HEK293 (cell line): Measurements from ENCODE around the gene B4GALNT3.
A peak's percentile ranks its signal among the peaks of the same experiment; 100 is the strongest.

Source experiments
- AEBP2 ChIP-seq: fragments of 450-650 bp; formaldehyde crosslinking; IDR thresholded peaks from 2 replicates; pipeline ENCODE4 v1.5.1; 2016; ENCODE audit warnings: missing biosample characterization, missing genetic modification characterization, borderline replicate concordance
- BCL11B ChIP-seq: fragments of 450-650 bp; formaldehyde crosslinking; IDR thresholded peaks from 2 replicates; pipeline ENCODE4 v1.5.1; 2016; ENCODE audit warnings: low read depth, missing biosample characterization, missing genetic modification characterization
- FEZF1 ChIP-seq: fragments of 450-650 bp; formaldehyde crosslinking; IDR thresholded peaks from 2 replicates; pipeline ENCODE4 v1.5.1; 2016; ENCODE audit warnings: missing biosample characterization, missing genetic modification characterization
- GLIS2 ChIP-seq: fragments of 450-650 bp; formaldehyde crosslinking; IDR thresholded peaks from 2 replicates; pipeline ENCODE4 v1.5.1; 2016; ENCODE audit warnings: missing biosample characterization, missing genetic modification characterization
- HOXD13 ChIP-seq: sonication (generic); formaldehyde crosslinking; IDR thresholded peaks from 2 replicates; pipeline ENCODE4 v1.8.0; 2022; ENCODE audit warnings: missing genetic modification reagents, borderline replicate concordance
- KLF7 ChIP-seq: fragments of 450-650 bp; formaldehyde crosslinking; IDR thresholded peaks from 2 replicates; pipeline ENCODE4 v1.5.1; 2016; ENCODE audit warnings: missing biosample characterization, missing genetic modification characterization, borderline replicate concordance
- KLF8 ChIP-seq: fragments of 450-650 bp; formaldehyde crosslinking; IDR thresholded peaks from 2 replicates; pipeline ENCODE4 v1.5.1; 2016; ENCODE audit warnings: missing biosample characterization, missing genetic modification characterization
- MEIS1 ChIP-seq: sonication (generic); formaldehyde crosslinking; IDR thresholded peaks from 2 replicates; pipeline ENCODE4 v1.8.1; 2022; ENCODE audit warnings: missing genetic modification reagents, mild to moderate bottlenecking, borderline replicate concordance
- REPIN1 ChIP-seq: fragments of 450-650 bp; formaldehyde crosslinking; IDR thresholded peaks from 2 replicates; pipeline ENCODE4 v1.5.1; 2017; ENCODE audit warnings: missing biosample characterization, missing genetic modification characterization, low read depth
- SP3 ChIP-seq: fragments of 450-650 bp; formaldehyde crosslinking; IDR thresholded peaks from 2 replicates; pipeline ENCODE4 v1.5.1; 2016; ENCODE audit warnings: missing biosample characterization, missing genetic modification characterization
- ZBTB20 ChIP-seq: fragments of 450-650 bp; formaldehyde crosslinking; IDR thresholded peaks from 2 replicates; pipeline ENCODE4 v1.5.1; 2016; ENCODE audit warnings: missing biosample characterization, missing genetic modification characterization
- ZBTB49 ChIP-seq: fragments of 450-650 bp; formaldehyde crosslinking; IDR thresholded peaks from 2 replicates; pipeline ENCODE4 v1.5.1; 2016; ENCODE audit warnings: missing biosample characterization, missing genetic modification characterization, low read depth
- ZNF133 ChIP-seq: fragments of 450-650 bp; formaldehyde crosslinking; IDR thresholded peaks from 2 replicates; pipeline ENCODE4 v1.5.1; 2016; ENCODE audit warnings: missing biosample characterization, missing genetic modification characterization
- ZNF155 ChIP-seq: fragments of 450-650 bp; formaldehyde crosslinking; IDR thresholded peaks from 2 replicates; pipeline ENCODE4 v1.5.1; 2016; ENCODE audit warnings: missing biosample characterization, missing genetic modification characterization
- ZNF174 ChIP-seq: fragments of 450-650 bp; formaldehyde crosslinking; IDR thresholded peaks from 2 replicates; pipeline ENCODE4 v1.5.0; 2017; ENCODE audit warnings: missing biosample characterization, mild to moderate bottlenecking, missing genetic modification characterization
- ZNF184 ChIP-seq: fragments of 450-650 bp; IDR thresholded peaks from 2 replicates; pipeline ENCODE4 v1.5.1; 2018; ENCODE audit warnings: missing biosample characterization, mild to moderate bottlenecking, missing genetic modification characterization
- ZNF211 ChIP-seq: fragments of 450-650 bp; formaldehyde crosslinking; IDR thresholded peaks from 2 replicates; pipeline ENCODE4 v1.5.1; 2016; ENCODE audit warnings: low read depth, missing biosample characterization, missing genetic modification characterization
- ZNF214 ChIP-seq: fragments of 450-650 bp; formaldehyde crosslinking; IDR thresholded peaks from 2 replicates; pipeline ENCODE4 v1.5.1; 2017; ENCODE audit warnings: missing biosample characterization, mild to moderate bottlenecking, missing genetic modification characterization, borderline replicate concordance
- ZNF221 ChIP-seq: fragments of 450-650 bp; formaldehyde crosslinking; IDR thresholded peaks from 2 replicates; pipeline ENCODE4 v1.5.1; 2017; ENCODE audit warnings: missing biosample characterization, missing genetic modification characterization, borderline replicate concordance
- ZNF239 ChIP-seq: fragments of 450-650 bp; formaldehyde crosslinking; IDR thresholded peaks from 2 replicates; pipeline ENCODE4 v1.5.1; 2016; ENCODE audit warnings: missing biosample characterization, missing genetic modification characterization
- ZNF248 ChIP-seq: fragments of 450-650 bp; formaldehyde crosslinking; IDR thresholded peaks from 2 replicates; pipeline ENCODE4 v1.5.1; 2017; ENCODE audit warnings: missing biosample characterization, missing genetic modification characterization
- ZNF311 ChIP-seq: fragments of 450-650 bp; formaldehyde crosslinking; IDR thresholded peaks from 2 replicates; pipeline ENCODE4 v1.5.1; 2017; ENCODE audit warnings: missing biosample characterization, missing genetic modification characterization, borderline replicate concordance
- ZNF324 ChIP-seq: fragments of 450-650 bp; formaldehyde crosslinking; IDR thresholded peaks from 2 replicates; pipeline ENCODE4 v1.5.1; 2016; ENCODE audit warnings: missing biosample characterization, missing genetic modification characterization
- ZNF354C ChIP-seq: fragments of 450-650 bp; formaldehyde crosslinking; IDR thresholded peaks from 2 replicates; pipeline ENCODE4 v1.5.1; 2016; ENCODE audit warnings: missing biosample characterization, missing genetic modification characterization, low read depth, borderline replicate concordance
- ZNF37A ChIP-seq: fragments of 450-650 bp; IDR thresholded peaks from 2 replicates; pipeline ENCODE4 v1.5.1; 2018; ENCODE audit warnings: missing biosample characterization, missing genetic modification characterization
- ZNF473 ChIP-seq: fragments of 450-650 bp; formaldehyde crosslinking; IDR thresholded peaks from 2 replicates; pipeline ENCODE4 v1.5.1; 2017; ENCODE audit warnings: missing biosample characterization, missing genetic modification characterization
- ZNF530 ChIP-seq: fragments of 450-650 bp; formaldehyde crosslinking; IDR thresholded peaks from 2 replicates; pipeline ENCODE4 v1.5.1; 2016; ENCODE audit warnings: low read depth, missing biosample characterization, missing genetic modification characterization
- ZNF548 ChIP-seq: fragments of 450-650 bp; formaldehyde crosslinking; IDR thresholded peaks from 2 replicates; pipeline ENCODE4 v1.5.1; 2016; ENCODE audit warnings: missing biosample characterization, missing genetic modification characterization
- ZNF596 ChIP-seq: fragments of 450-650 bp; IDR thresholded peaks from 2 replicates; pipeline ENCODE4 v1.5.0; 2018; ENCODE audit warnings: missing biosample characterization, mild to moderate bottlenecking, missing genetic modification characterization, moderate library complexity
- ZNF677 ChIP-seq: fragments of 450-650 bp; IDR thresholded peaks from 2 replicates; pipeline ENCODE4 v1.5.0; 2018; ENCODE audit warnings: missing biosample characterization, mild to moderate bottlenecking, missing genetic modification characterization, moderate library complexity
- ZNF707 ChIP-seq: fragments of 450-650 bp; formaldehyde crosslinking; IDR thresholded peaks from 2 replicates; pipeline ENCODE4 v1.5.1; 2016; ENCODE audit warnings: missing biosample characterization, missing genetic modification characterization
- ZNF768 ChIP-seq: fragments of 450-650 bp; formaldehyde crosslinking; IDR thresholded peaks from 2 replicates; pipeline ENCODE4 v1.5.1; 2018; ENCODE audit warnings: missing biosample characterization, mild to moderate bottlenecking, missing genetic modification characterization
- ZNF792 ChIP-seq: fragments of 450-650 bp; formaldehyde crosslinking; IDR thresholded peaks from 2 replicates; pipeline ENCODE4 v1.5.1; 2016; ENCODE audit warnings: missing biosample characterization, missing genetic modification characterization
- ZNF837 ChIP-seq: fragments of 450-650 bp; formaldehyde crosslinking; IDR thresholded peaks from 2 replicates; pipeline ENCODE4 v1.5.1; 2016; ENCODE audit warnings: missing biosample characterization, missing genetic modification characterization
- TF ChIP-seq, protein P1 (sequence below): fragments of 450-650 bp; formaldehyde crosslinking; IDR thresholded peaks from 2 replicates; pipeline ENCODE4 v1.5.1; 2016; ENCODE audit warnings: missing biosample characterization, missing genetic modification characterization
- TF ChIP-seq, protein P2 (sequence below): fragments of 450-650 bp; formaldehyde crosslinking; IDR thresholded peaks from 2 replicates; pipeline ENCODE4; 2016; ENCODE audit warnings: missing biosample characterization, missing genetic modification characterization

Gene B4GALNT3

DNA sequence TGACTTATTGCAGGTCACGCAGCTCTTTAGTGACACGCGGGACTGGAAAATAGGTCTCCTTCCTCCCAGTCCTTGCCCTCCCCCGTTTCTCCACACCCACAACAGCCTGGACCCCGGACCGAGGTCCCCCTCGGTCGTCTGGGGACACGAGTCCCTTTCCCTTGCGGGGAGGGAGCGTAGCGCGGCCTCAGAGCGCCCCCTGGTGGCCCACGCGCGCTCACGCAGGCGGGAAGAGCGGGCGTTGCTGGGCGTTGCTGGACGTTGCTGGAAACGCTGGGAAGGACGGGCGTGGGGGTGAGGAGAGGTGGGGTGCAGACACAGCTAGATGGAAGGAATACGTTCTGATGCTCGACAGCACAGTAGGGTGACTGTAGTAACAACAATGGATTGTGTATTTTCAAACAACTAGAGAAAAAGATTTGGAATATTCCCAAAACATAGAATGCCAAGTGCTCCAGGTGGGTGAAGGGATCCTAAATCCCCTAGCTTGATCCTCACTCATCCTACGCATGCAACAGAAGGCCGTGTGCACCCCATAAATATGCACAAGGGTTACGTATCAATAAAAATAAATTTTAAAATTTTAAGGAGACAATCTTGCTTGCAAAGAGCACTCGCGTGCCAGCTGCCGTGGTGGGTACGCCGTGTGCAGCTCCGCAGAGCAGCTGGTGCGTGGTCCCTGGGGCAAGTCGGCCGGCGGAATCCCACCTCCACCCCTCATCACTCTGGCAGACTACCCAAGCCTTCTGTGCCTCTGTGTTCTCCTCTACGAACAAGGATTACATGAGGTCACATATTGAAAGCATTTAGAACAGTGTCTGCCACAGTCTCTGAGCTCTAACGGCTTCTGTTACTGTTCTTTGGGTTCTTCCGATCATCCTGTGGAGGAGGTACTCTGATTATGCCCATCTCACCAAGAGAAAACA is 87.4 kb downstream of the B4GALNT3 start (continued):
- TF ChIP-seq ZNF184 (tag by site-specific recombination) (no peak), ZNF239 (tag by site-specific recombination) (no peak), ZNF155 (no peak), ZNF248 (tag by site-specific recombination) (no peak), ZNF221 (tag by site-specific recombination) (no peak), ZNF677 (tag by site-specific recombination) (no peak), MEIS1 (CRISPR knock-in tag) (no peak), ZNF324 (tag by site-specific recombination) (no peak), ZNF548 (tag by site-specific recombination) (no peak), ZNF133 (tag by site-specific recombination) (no peak), ZNF354C (tag by site-specific recombination) (no peak), KLF7 (tag by site-specific recombination) (peak; percentile 76), ZNF530 (tag by site-specific recombination) (no peak), REPIN1 (no peak), ZNF214 (tag by site-specific recombination) (no peak), HOXD13 (no peak), ZNF792 (tag by site-specific recombination) (no peak), ZBTB49 (tag by site-specific recombination) (no peak), ZNF211 (tag by site-specific recombination) (no peak), ZNF707 (no peak), FEZF1 (no peak), KLF8 (tag by site-specific recombination) (peak; percentile 85), ZNF311 (tag by site-specific recombination) (no peak), AEBP2 (tag by site-specific recombination) (no peak), ZNF473 (no peak), GLIS2 (peak; percentile 39), SP3 (tag by site-specific recombination) (peak; percentile 21; the same call in 1 of the 2 replicates), ZNF596 (no peak), ZNF37A (tag by site-specific recombination) (no peak), ZNF174 (tag by site-specific recombination) (no peak), ZNF837 (tag by site-specific recombination) (no peak), ZBTB20 (tag by site-specific recombination) (no peak), ZNF768 (no peak), BCL11B (tag by site-specific recombination) (no peak)
- TF ChIP-seq, protein P1, sequence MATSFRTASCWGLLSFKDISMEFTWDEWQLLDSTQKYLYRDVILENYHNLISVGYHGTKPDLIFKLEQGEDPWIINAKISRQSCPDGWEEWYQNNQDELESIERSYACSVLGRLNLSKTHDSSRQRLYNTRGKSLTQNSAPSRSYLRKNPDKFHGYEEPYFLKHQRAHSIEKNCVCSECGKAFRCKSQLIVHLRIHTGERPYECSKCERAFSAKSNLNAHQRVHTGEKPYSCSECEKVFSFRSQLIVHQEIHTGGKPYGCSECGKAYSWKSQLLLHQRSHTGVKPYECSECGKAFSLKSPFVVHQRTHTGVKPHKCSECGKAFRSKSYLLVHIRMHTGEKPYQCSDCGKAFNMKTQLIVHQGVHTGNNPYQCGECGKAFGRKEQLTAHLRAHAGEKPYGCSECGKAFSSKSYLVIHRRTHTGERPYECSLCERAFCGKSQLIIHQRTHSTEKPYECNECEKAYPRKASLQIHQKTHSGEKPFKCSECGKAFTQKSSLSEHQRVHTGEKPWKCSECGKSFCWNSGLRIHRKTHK (tag by site-specific recombination): no peak
- TF ChIP-seq, protein P2, sequence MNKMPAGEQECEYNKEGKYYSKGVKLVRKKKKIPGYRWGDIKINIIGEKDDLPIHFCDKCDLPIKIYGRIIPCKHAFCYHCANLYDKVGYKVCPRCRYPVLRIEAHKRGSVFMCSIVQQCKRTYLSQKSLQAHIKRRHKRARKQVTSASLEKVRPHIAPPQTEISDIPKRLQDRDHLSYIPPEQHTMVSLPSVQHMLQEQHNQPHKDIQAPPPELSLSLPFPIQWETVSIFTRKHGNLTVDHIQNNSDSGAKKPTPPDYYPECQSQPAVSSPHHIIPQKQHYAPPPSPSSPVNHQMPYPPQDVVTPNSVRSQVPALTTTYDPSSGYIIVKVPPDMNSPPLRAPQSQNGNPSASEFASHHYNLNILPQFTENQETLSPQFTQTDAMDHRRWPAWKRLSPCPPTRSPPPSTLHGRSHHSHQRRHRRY (tag by site-specific recombination): no peak
